ENCODE results near the gene ARL5A.
"Not testable (repeated sequence)": the region's sequence is repeated elsewhere in the genome, so short reads cannot be mapped to it uniquely, and the experiment has no call there.

Gene ARL5A

GRCh38 chr2:151828143-151828889 is at the start of gene ARL5A:
ARL5A (minus strand) TSS chr2:151828421; CDS start chr2:151828176, 245 bp downstream.
- in situ Hi-C loops (cut with MboI; ENCODE audit: low sequenced_read_pairs), result no loop called here

- in situ Hi-C loops (cut with MboI; ENCODE audit: low sequenced_read_pairs), result not testable (repeated sequence)
These were observed 47.4 kb upstream of the ARL5A start for GRCh38 chr2:151875631-151876030.

GRCh38 chr2:151872463-151872862 is 44.2 kb upstream of the ARL5A start:
- in situ Hi-C loops (cut with MboI; ENCODE audit: low sequenced_read_pairs), result no loop called here

- in situ Hi-C loops (cut with MboI; ENCODE audit: low sequenced_read_pairs), result no loop called here
These were observed 41.1 kb upstream of the ARL5A start for GRCh38 chr2:151869291-151869690.

GRCh38 chr2:151862700-151863099 is 34.5 kb upstream of the ARL5A start:
- in situ Hi-C loops (cut with MboI; ENCODE audit: low sequenced_read_pairs), result no loop called here

GRCh38 chr2:151861174-151861573 is 33.0 kb upstream of the ARL5A start:
- in situ Hi-C loops (cut with MboI; ENCODE audit: low sequenced_read_pairs), result no loop called here

GRCh38 chr2:151860613-151861146 is 32.5 kb upstream of the ARL5A start:
- in situ Hi-C loops (cut with MboI; ENCODE audit: low sequenced_read_pairs), result no loop called here

- in situ Hi-C loops (cut with MboI; ENCODE audit: low sequenced_read_pairs), result no loop called here
These were observed 32.0 kb upstream of the ARL5A start for GRCh38 chr2:151860210-151860609.

GRCh38 chr2:151857650-151858049 is 29.4 kb upstream of the ARL5A start:
- in situ Hi-C loops (cut with MboI; ENCODE audit: low sequenced_read_pairs), result no loop called here

- in situ Hi-C loops (cut with MboI; ENCODE audit: low sequenced_read_pairs), result no loop called here
These were observed 26.9 kb upstream of the ARL5A start for GRCh38 chr2:151855111-151855510.

GRCh38 chr2:151853070-151853758 is 25.0 kb upstream of the ARL5A start:
- in situ Hi-C loops (cut with MboI; ENCODE audit: low sequenced_read_pairs), result no loop called here

GRCh38 chr2:151852260-151853069 is 24.2 kb upstream of the ARL5A start:
- in situ Hi-C loops (cut with MboI; ENCODE audit: low sequenced_read_pairs), result no loop called here

- in situ Hi-C loops (cut with MboI; ENCODE audit: low sequenced_read_pairs), result no loop called here
These were observed 23.5 kb upstream of the ARL5A start for GRCh38 chr2:151851761-151852160.

- in situ Hi-C loops (cut with MboI; ENCODE audit: low sequenced_read_pairs), result no loop called here
These were observed 21.3 kb upstream of the ARL5A start for GRCh38 chr2:151849413-151850010.

GRCh38 chr2:151845884-151846283 is 17.7 kb upstream of the ARL5A start:
- in situ Hi-C loops (cut with MboI; ENCODE audit: low sequenced_read_pairs), result no loop called here

GRCh38 chr2:151845481-151845880 is 17.3 kb upstream of the ARL5A start:
- in situ Hi-C loops (cut with MboI; ENCODE audit: low sequenced_read_pairs), result no loop called here

- in situ Hi-C loops (cut with MboI; ENCODE audit: low sequenced_read_pairs), result no loop called here
These were observed 16.1 kb upstream of the ARL5A start for GRCh38 chr2:151844211-151844896.

GRCh38 chr2:151843691-151844061 is 15.5 kb upstream of the ARL5A start:
- in situ Hi-C loops (cut with MboI; ENCODE audit: low sequenced_read_pairs), result no loop called here

- in situ Hi-C loops (cut with MboI; ENCODE audit: low sequenced_read_pairs), result no loop called here
These were observed 14.8 kb upstream of the ARL5A start for GRCh38 chr2:151842830-151843690.
